ENCODE results near the gene SLC2A8.

- TF ChIP-seq CTCF (IDR thresholded peaks at IDR 0.05) = no peak
- no peak for TF ChIP-seq POLR2A (IDR thresholded peaks at IDR 0.05)
- peak in 1 of 4 donors; percentile 4 for TF ChIP-seq POLR2AphosphoS5 (IDR thresholded peaks at IDR 0.05)
Observed at GRCh38 chr9:127396253-127396807, 639 bp upstream of the SLC2A8 start.

Data from sigmoid colon (tissue), 4 donors.